Measurements from ENCODE around the gene P2RX1.

P2RX1 gene

GRCh38 chr17:3903051-3903825, 13.0 kb downstream of the P2RX1 start:
- DNase-seq: no peak

GRCh38 chr17:3900646-3901045, 15.6 kb downstream of the P2RX1 start:
- DNase-seq: no peak

- DNase-seq: no peak
These were observed 18.5 kb downstream of the P2RX1 start for GRCh38 chr17:3897731-3898130.

GRCh38 chr17:3896968-3897235, 19.4 kb downstream of the P2RX1 start:
- no peak for DNase-seq

DNA sequence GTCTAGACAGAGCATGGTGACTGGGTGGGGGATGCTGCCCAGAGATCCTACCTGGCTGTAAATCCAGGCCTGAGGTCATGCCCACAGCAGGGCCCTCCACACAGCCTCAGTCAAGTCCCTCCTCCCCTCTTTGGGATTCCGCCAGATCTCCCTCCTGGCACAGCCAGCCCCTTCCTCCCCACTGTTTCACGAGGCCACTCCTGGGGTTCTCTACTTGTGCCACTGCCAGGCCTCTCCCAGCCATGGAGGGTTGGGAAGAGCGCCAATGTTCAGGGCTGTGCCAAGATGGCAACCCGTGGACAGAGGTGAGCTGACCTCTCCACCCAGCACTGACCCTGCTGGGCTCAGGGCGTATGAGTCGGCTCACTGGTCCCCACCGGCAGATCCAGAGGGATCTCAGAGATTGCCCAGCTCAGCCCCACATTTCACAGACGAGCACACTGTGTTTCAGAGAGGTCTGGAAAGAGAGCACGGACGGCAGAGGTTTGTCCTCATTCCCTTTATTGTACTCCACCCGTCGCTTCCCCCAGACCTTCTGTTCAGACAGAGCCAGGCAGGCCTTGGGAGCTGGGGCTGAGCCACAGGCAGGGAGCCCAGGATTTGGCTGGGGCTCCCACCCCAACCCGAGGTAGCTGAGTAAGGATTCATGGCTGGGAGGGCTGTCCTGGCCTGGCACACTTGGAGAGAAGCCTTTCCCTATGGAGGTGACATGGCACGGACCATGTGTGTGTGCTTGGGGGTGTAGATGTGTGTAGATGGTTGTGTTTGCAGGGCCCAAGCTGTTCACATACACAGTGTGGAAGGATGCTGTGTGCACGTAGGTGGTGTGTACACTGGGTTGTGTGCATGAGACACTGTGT, 19.9 kb downstream of the P2RX1 start:
- DNase-seq: no peak

- no peak for DNase-seq
These were observed 20.9 kb downstream of the P2RX1 start for GRCh38 chr17:3895354-3895753.

- no peak for DNase-seq
These were observed 21.3 kb downstream of the P2RX1 start for GRCh38 chr17:3894911-3895343.

DNA sequence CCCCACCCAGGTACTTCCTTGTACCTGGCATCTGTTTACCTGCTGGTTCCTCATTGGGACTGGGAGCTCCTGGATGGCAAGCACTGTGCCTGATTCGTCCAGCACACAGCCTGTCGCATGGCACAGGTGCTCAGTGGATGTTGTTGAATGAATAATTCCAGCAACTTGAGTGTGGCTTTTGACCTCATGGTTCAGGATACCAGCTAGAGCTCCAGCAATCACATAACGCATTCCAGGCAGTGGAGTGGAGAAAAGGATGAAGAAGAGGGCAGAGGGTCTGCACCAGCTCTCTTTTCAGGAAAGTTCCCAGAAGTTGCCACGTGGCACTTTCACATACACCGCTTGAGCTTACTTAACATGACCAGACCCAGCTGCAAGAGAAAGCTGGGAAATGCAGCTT, 22.1 kb downstream of the P2RX1 start:
- DNase-seq: no peak

DNA sequence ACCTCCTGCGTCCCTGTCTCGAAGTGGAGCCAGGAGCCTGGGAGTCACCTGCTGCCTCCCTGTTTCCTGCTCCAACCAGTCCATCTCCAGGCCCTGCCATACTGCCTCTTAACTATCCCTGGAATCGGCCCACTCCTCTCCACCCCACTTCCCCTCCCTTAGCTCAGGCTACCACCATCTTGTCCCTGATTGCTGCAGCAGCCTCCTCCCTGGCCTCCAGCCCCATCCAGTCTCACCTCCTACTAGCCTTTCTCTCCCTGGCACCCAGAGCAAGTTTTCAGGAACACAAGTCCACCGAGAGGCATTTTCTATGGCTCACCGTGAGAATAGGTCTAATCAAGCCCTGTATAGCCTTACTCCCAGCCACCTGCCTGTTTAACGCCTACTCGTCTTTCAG, 22.5 kb downstream of the P2RX1 start:
- DNase-seq: no peak

DNA sequence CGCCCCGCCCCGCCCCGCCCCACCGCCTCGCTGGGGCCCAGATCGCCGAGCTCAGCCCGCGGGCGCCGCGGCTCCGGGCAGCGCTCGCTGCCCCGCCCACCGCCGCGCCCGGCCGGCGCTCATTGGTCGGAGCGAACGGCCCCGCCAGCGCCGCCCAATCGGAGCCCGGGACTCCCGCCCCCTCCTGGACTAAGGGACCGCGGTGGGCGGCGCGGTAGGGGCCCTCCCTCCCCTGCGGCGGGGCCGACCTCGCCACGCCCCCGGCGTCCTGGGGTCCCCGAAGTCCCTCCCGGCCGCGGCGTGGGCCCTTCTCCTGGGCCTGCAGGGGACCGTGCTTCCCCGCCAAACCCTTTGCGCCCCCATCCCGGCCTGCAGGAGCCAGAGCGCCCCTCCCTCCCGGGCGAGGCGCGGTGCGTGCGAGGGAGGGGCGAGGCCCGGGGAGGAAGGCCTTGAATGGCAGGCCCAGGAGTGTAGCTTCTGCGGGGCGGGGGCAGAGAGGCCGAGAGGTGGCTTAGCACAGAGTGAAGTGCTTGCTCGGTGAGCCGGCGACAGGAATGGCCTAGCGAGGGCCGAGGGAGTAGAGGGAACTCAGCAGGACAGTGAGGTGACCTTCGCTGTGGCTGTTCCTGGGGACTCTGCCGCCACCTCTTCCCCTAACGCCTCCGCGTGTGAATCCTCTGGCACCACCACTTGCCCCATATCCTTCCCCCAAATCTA, 23.1 kb downstream of the P2RX1 start, which contains the start of gene CAMKK1:
TSS of gene CAMKK1 (minus strand) at position 51 of the 717 bp plus-strand sequence. CDS start 7,366 bp downstream, outside the sequence.
- DNase-seq: no peak

- no peak for DNase-seq
These were observed 23.9 kb downstream of the P2RX1 start for GRCh38 chr17:3892095-3892998.

DNA sequence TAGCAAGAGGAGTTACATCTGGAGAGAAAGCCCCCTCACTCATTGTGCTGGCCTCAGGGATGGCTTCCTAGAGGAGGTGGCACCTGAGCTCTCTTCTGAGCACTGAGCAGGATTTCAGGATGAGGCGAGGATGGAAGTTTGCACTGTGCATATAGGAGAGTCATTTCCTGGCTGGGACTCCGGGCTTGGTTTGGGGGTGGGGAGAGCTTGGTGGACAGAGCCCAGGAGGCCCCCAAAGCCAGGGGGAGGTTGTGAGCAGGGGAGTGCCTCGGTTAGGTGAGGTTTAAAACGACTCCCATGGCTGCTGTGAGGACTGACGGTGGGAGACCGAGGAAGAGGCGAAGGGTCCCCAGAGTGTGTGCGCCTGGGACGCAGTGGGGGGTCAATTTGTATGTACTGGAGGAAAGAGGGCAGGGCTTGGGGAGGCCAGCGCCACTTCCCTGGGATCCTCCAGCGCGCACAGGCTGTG, 24.6 kb downstream of the P2RX1 start:
- no peak for DNase-seq

DNA sequence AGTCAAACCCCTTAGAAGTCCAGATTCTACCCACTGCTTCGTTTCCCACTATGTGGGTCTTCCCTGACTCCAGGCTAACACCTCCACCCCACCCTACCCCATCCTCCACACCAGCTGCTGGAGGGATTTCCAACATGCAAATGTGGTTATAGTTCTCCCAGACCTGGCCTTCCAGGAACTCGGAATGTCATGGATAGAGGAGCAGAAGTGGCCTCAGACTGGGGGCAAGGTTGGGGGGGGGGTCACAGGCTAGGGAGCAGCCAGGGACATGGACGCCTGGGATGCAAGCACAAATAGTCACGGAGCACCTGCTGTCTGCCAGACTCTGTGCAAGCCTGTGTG, 25.4 kb downstream of the P2RX1 start:
- no peak for DNase-seq

- DNase-seq: no peak
These were observed 26.0 kb downstream of the P2RX1 start for GRCh38 chr17:3890082-3890877.

DNA sequence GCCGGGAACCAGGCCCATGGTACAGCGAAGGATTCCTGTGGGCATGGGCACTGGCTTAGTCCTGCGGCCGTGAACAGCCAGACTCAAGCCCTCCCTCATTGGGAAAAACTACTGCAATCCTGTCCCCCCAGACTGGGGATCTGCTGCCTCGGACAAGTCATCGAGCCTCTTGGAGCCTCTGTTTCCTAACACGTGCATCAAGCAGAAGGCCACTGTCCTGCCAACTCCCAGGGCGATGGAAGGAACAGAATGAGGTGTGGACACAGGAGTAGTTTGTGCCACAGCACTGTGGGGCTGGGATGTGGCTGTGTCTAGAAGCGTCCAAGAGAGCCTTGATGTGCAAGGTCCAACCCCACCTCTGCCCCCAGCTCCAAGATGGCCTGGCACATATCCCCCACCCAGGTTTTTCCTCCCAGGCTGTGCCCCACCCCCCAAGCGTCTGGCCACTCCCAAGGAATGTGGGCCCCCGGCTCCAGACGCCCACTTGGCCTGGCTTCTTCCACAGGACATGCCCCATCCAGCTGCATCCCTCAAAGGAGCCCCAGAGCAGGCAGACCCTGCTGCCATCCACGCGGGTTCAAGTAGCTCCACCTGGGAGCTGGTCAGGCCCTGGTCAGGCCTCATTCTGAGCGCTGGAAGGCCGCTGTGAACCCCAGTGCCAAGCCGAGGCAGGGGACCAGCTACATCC, 26.8 kb downstream of the P2RX1 start:
- DNase-seq: no peak

GRCh38 chr17:3888343-3889171, 27.7 kb downstream of the P2RX1 start:
- DNase-seq: no peak

DNA sequence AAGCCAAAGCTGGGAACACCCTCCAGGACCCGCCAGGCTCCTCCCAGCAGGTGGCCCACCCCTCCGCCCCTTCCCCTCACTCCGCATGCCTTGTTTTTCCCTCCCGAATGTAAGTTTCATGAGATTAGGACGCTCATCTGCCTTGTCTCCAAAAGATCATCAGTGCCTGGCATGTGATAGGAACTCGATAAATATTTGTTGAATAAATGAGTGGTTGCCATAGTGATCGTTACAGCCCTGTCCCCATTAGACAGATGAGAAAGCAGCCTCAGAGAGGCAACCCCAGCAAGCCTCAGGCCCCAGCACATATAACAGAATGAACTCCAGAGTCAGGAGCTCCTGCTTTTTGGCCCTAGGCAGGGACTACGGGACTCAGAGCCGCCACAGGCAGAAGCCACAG, 28.5 kb downstream of the P2RX1 start:
- no peak for DNase-seq

- DNase-seq: no peak
These were observed 28.9 kb downstream of the P2RX1 start for GRCh38 chr17:3887394-3887793.

DNA sequence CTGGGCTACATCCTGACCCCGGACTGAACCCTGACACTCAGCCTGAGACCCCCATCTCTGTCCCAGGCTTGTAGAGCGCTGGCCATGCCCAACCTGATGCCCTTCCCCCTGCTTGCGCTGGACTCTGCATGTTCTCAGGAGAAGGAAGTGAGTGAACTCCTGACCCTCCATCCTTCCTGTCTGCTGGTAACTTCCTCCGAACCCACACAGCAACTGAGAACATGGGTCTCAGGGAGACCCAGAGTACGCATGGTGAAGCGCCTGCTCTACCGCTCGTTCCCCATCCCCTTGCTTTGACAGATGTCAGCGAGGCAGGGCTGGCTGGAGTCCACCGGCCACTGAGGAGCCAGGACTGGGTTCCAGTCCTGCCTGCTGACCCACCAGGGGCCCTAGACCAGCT, 29.5 kb downstream of the P2RX1 start:
- no peak for DNase-seq

DNA sequence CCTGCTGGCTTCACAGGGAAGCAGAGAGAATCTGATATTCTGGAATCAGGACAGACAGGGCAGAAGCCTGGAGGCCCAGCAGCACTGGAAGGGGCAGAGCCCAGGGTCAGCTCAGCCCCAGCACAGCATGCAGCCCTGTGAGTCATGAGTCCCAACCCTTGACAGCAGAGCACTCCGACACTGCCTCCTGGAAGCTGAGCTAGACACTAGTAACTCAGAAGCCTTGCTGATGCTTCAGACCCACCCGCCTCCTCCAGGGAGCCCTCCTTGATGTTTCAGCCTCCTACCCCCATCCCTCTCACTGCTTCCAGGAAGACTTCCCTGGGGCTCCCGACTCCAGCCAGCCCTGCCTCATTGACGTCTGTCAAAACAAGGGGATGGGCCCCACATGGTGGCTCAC, 30.3 kb downstream of the P2RX1 start:
- no peak for DNase-seq

All from NCI-H187 treated with DMSO at 0.1 percent for 48 hours (cell line).